GM19351 (cell line): Measurements from ENCODE around the gene ARAF.
"Not testable (repeated sequence)": the region's sequence is repeated elsewhere in the genome, so short reads cannot be mapped to it uniquely, and the experiment has no call there.

Source experiments
- ATAC-seq: cut with Tn5 transposase; IDR thresholded peaks from one replicate; pipeline ENCODE4 v1.9.1; 2021; ENCODE audit warnings: mild to moderate bottlenecking, moderate library complexity; ENCODE audit not compliant: unreplicated experiment

The ARAF gene

DNA sequence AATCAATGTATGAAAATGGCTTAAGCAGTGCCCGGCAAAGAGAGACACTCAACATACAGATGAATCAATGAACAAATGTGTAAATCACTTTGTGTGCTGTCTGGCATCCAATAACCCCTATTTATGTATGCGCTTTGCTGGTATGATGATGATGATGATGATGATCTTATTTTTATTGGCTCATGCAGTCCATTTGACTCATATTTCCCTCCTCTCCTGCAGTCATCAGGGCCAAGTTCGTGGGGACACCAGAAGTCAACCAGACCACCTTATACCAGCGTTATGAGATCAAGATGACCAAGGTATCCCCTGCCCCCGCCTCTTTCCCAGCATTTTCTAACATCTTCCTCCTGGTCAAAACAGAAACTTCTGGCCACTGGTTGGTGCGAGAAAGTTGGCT, 23.7 kb downstream of the ARAF start:
- no peak for ATAC-seq

DNA sequence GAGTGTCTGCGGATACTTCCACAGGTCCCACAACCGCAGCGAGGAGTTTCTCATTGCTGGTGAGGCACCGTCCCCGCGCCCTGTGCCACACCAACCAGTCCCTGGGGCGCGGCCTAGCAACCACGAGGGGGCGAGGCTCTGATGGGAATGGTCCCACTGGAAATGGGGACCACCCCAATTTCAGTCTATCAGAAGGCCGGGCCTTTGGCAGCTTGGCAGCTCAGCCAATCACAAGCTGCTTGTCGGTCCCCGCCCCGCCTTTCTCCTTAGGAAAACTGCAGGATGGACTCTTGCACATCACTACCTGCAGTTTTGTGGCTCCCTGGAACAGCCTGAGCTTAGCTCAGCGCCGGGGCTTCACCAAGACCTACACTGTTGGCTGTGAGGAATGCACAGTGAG, 24.3 kb downstream of the ARAF start:
- no peak for ATAC-seq

- no peak for ATAC-seq
Observed at GRCh38 chrX:47586043-47586787, 25.2 kb downstream of the ARAF start.

GRCh38 chrX:47587091-47587891, 26.3 kb downstream of the ARAF start:
- no peak for ATAC-seq

- ATAC-seq: no peak
Observed at GRCh38 chrX:47587906-47588735, 27.1 kb downstream of the ARAF start.

- no peak for ATAC-seq
Observed at GRCh38 chrX:47590984-47591383, 30.0 kb downstream of the ARAF start.

DNA sequence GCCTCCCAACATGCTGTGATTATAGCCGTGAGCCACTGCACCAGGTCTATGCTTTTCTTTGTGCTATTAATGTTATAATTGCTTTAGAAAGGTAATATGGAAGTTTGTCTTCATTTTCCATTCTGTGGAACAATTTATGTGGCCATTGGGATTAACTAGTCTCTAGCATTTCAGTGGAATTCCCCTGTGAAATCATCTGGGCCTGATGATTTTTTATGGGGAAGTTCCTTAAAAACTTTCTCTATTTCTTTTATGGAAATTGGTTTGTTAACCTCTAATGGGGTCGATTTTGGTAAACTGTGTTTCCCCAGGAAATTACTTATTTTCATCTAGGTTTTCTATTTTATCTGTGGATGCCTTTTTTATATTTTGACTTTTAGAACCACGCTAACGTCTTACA, 32.5 kb downstream of the ARAF start:
- no peak for ATAC-seq

- ATAC-seq: no peak
Observed at GRCh38 chrX:47595716-47596251, 34.8 kb downstream of the ARAF start.

DNA sequence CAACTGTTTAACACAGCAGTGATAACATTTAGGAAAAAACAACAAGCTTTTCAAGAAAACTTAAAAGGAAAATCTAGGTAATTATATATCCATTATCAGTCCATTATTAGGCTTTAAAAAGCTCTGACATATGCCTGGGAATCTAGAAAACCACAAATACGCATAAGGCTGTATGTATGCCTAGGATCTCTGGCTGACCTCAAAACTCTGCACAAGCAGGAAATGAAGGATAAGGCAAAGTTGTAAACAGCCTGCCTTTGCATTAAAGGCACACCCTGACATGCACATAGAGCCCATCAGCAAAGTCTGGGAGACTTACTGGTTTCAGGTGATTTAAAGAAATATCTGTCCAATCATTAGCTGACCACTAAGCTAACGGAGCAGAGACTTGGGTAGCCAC, 35.3 kb downstream of the ARAF start:
- no peak for ATAC-seq

DNA sequence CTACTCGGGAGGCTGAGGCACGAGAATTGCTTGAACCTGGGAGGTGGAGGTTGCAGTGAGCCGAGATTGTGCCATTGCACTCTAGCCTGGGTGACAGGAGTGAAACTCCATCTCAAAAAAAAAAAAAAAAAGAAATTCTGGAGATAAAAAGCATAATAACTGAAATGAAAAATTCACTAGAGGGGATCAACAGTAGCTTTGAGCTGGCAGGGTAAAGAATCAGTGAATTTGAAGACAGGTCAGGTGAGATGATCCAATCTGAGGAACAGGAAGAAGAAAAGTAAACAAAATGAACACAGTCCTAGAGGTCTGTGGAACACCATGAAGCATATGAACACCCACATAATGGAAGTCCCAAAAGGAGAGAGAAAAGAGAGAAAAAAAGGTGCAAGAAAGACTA, 36.2 kb downstream of the ARAF start:
- no peak for ATAC-seq

DNA sequence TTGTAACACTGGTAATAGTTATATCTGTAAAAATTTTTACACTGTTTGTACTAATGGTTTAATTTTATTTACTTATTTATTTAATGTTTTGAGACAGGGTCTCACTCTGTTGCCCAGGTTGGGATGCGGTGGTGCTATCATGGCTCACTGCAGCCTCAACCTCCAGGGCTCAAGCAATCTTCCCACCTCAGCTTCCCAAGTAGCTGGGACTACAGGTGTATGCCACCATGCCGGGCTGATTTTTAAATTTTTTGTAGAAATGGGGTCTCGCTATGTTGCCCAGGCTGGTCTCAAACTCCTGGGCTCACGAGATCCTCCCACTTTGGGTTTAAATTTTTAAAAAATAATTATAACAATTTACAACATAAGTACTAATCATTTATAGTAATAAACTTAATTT, 42.1 kb downstream of the ARAF start:
- not testable (repeated sequence) for ATAC-seq

DNA sequence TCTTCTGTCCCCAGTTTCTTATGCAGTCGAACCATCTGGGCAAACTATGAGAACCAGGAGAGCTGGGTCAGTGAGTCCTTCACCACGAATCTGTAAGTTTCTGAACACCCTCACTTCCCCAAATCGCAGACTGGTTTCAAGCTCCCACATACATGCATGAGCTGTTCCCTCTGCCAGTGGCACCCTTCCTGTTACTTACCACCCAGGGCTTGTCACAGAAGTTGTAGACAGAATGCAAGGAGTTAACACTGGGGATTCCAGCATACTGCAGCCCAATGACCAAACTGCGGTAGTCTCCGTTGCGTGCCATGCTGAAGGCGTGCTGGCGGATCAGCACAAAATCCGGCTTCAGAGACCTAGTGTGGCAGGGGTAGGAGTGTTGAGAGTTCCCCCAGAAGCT, 44.0 kb downstream of the ARAF start:
- no peak for ATAC-seq

- ATAC-seq: no peak
Observed at GRCh38 chrX:47607091-47607490, 46.1 kb downstream of the ARAF start.

DNA sequence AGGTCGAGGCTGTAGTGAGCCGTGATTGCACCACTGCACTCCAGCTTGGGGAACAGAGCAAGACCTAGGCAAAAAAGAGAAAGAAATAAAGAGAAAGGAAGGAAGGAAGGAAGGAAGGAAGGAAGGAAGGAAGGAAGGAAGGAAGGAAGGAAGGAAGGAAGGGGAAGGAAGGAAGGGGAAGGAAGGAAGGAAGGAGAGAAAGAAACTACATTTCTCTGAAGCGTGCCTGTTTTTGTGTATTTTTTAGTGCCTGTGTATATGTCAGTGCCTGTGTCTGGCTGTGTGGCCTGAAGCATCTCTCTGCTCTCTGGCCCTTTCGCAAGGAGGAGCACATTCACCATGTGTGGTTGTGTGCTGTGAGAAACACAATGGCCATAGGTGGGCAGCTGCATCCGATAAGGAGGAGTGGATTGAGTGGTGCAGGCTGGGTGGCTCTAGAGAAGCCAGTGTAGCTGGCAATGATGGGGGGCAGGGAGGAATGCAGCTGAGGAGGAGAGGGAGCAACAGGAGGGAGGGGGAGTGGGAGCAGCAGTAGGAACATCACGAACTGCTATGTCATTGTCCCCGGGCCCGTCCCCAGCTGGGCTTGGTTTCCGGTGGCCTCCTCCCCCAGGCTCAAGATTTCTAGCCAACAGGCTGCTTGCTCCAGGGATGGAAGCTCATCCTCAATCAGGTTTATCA, 47.3 kb downstream of the ARAF start:
- no peak for ATAC-seq

DNA sequence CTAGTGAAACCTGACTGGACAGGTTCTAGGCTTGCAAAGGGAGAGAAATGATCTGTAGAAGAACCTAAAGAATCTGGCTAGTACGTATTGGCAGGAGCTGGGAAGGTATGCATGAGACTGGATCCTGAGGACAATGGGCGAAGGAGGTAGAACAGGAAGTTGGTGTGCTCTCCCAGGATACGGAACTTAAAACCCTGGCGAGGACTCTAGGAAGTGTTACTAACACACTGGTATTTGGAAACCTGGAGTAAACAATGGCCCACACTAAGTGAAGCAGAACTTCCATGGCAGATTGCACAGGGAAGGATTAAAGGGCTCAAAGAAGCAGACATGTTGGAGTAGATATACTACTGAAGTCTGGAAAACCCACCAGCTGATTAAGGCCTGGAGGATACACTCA, 49.5 kb downstream of the ARAF start:
- no peak for ATAC-seq

DNA sequence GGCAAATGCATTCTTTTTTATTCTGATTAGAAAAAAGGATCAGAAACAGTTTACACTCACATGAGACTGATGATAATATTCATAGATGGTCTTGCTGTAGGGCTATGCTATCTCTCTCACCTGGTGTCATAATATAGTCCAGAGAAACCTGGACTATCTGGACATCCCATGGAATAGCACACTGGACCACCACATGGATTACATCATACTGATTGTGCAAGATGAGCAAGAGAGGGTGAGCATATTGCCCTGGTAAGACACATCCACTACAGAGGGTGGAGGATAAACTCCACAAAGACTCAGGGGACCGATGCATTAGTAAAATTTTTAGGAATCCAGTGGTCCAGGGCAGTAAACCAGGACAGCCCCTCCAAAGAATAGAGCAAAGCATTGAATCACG, 50.5 kb downstream of the ARAF start:
- no peak for ATAC-seq

GRCh38 chrX:47611926-47612325, 50.9 kb downstream of the ARAF start:
- no peak for ATAC-seq

DNA sequence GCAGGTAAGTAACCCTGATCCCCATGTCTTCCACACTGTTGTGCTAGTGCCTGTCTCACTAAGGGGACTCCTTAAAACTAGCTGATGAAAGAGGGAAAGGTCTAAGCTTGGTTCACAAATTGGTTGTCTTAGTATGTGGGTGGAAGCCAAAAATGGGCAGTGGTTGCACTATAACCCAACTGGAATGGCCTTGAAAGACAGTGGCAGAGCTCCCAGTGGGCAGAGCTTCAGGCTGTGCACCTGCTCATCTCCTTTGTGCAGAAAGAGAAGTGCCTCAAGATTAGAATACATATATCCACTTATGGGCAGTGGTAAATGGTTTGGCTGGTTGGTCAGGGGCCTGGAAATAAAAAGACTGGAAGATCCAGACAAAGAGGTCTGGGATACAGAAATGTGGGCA, 51.4 kb downstream of the ARAF start:
- ATAC-seq: no peak

- ATAC-seq: no peak
Observed at GRCh38 chrX:47613082-47613481, 52.1 kb downstream of the ARAF start.

DNA sequence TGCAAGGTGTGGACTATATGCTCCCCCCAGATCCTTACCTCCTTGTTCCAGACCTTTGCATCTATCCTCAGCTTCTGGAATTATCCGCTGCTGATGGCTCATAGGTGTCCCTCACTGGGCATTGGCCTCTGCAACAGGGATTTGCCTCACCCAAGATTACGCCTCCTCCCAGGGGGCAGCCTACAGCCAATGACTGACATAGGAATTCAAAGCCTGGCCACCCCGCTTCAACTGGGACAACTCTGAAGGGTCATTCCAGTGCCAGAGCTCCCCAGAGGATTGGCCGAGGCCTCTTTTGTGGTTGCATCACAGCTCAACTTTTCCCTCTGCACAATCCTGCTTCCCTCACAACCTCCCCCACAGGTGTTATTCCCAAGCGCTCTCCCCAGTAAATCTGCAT, 53.6 kb downstream of the ARAF start:
- no peak for ATAC-seq
